K562 (cell line): ENCODE results near the gene KIF23. TPM values are rescaled to one million over a fixed set of nuclear protein-coding genes. Genes with fewer than 3 reads are reported as not detected.

Experiments used
- BRF1 ChIP-seq: IDR thresholded peaks from 3 replicates; pipeline ENCODE4 v1.6.1; 2011; ENCODE audit warnings: borderline replicate concordance, mild to moderate bottlenecking; ENCODE audit not compliant: insufficient read length; ENCODE audit errors: extremely low read depth
- CEBPB ChIP-seq: fragments of 450-650 bp; IDR thresholded peaks from 2 replicates; pipeline ENCODE4 v1.6.1; 2016; ENCODE audit warnings: missing genetic modification characterization, missing compliant biosample characterization
- CTBP1 ChIP-seq: fragments of 450-650 bp; IDR thresholded peaks from 2 replicates; pipeline ENCODE4 v1.6.1; 2016; ENCODE audit warnings: borderline replicate concordance
- GTF2A2 ChIP-seq: IDR thresholded peaks from 2 replicates; pipeline ENCODE4 v1.6.1; 2016; ENCODE audit warnings: mild to moderate bottlenecking, missing genetic modification characterization, missing compliant biosample characterization
- MEF2A ChIP-seq: IDR thresholded peaks from 2 replicates; pipeline ENCODE4 v1.6.1; 2011; ENCODE audit warnings: low read depth, mild to moderate bottlenecking, low read length, moderate library complexity; ENCODE audit not compliant: control insufficient read depth
- MEF2D ChIP-seq: conservative IDR thresholded peaks from 2 replicates; pipeline ENCODE4 v1.6.1; 2016; ENCODE audit warnings: low read depth, missing genetic modification characterization, missing compliant biosample characterization
- SMAD2 ChIP-seq: fragments of 150-350 bp; IDR thresholded peaks from 2 replicates; pipeline ENCODE4 v1.6.1; 2014; ENCODE audit warnings: low read depth, mild to moderate bottlenecking, low read length
- ZEB2 ChIP-seq: fragments of 450-650 bp; IDR thresholded peaks from 2 replicates; pipeline ENCODE4 v1.6.1; 2016
- ZMIZ1 ChIP-seq, 2 experiments: fragments of 150-350 bp in 1 of 2; IDR thresholded peaks; 2 replicates each; pipeline ENCODE4 v1.6.1; 2012 to 2016; ENCODE audit warnings: low read depth in 2 of 2, low read length in 2 of 2, mild to moderate bottlenecking in 1 of 2, moderate library complexity in 1 of 2
- ZNF24 ChIP-seq: fragments of 450-650 bp; IDR thresholded peaks from 2 replicates; pipeline ENCODE4 v1.6.1; 2016
- ZNF347 ChIP-seq: fragments of 450-650 bp; formaldehyde crosslinking; IDR thresholded peaks from 2 replicates; pipeline ENCODE4 v1.4.0; 2020; ENCODE audit warnings: low read depth, mild to moderate bottlenecking, moderate library complexity
- ZNF436 ChIP-seq: fragments of 250-450, 450-650 bp; sonication (Bioruptor Pico); formaldehyde crosslinking; IDR thresholded peaks from 2 replicates; pipeline ENCODE4 v1.7.0; 2020; ENCODE audit warnings: mild to moderate bottlenecking
- ZNF639 ChIP-seq, 2 experiments: fragments of 200-800 bp in 1 of 2; sonication (Bioruptor generic) in 1 of 2; sonication (generic) in 1 of 2; formaldehyde crosslinking in 1 of 2; IDR thresholded peaks in 1 of 2; conservative IDR thresholded peaks in 1 of 2; 2 replicates each; pipeline versions ENCODE4 v1.5.0 to v1.6.1; 2016 to 2020; ENCODE audit warnings: missing compliant biosample characterization in 1 of 2, missing genetic modification characterization in 1 of 2, missing genetic modification reagents in 1 of 2
- polyA plus RNA-seq, 8 experiments: library from polyadenylated mRNA; depleted of rRNA in 4 of 8; stranded (reverse) in 5 of 8; unstranded in 3 of 8; fragments of >200 nt; fragmentation: Nextera tagmentation in 2 of 8; fragmentation: Illumina TruSeq in 1 of 8; extraction: Ambion mirVana in 2 of 8; extraction: Trizol in 1 of 8; gene quantifications; 2 replicates each; pipeline versions ENCODE4 v1.2.1 to v1.2.3, GENCODE V29; 2011 to 2014; ENCODE audit warnings: inconsistent platforms in 1 of 8, missing spikeins in 1 of 8
- total RNA-seq, 7 experiments: library from RNA; depleted of rRNA in 6 of 7; stranded (reverse); fragments of >200 nt in 6 of 7; fragmentation: Illumina TruSeq in 2 of 7; extraction: Trizol in 2 of 7; gene quantifications; 2 replicates each; pipeline versions ENCODE4 v1.2.1 to v1.2.3, GENCODE V29; 2011 to 2021; ENCODE audit warnings: low replicate concordance in 1 of 7
- TF ChIP-seq, protein P1 (sequence below): sonication (generic); formaldehyde crosslinking; IDR thresholded peaks from 2 replicates; pipeline ENCODE4 v1.8.0; 2022; ENCODE audit warnings: mild to moderate bottlenecking, missing genetic modification reagents

The KIF23 gene
- total and polyA plus RNA-seq, 9 of the 15 experiments (the other 6 are each of a cell fraction or from before 2014, with no cell fraction given), result 29.4 to 58.2 (median 41.9) TPM

- TF ChIP-seq, protein P1, sequence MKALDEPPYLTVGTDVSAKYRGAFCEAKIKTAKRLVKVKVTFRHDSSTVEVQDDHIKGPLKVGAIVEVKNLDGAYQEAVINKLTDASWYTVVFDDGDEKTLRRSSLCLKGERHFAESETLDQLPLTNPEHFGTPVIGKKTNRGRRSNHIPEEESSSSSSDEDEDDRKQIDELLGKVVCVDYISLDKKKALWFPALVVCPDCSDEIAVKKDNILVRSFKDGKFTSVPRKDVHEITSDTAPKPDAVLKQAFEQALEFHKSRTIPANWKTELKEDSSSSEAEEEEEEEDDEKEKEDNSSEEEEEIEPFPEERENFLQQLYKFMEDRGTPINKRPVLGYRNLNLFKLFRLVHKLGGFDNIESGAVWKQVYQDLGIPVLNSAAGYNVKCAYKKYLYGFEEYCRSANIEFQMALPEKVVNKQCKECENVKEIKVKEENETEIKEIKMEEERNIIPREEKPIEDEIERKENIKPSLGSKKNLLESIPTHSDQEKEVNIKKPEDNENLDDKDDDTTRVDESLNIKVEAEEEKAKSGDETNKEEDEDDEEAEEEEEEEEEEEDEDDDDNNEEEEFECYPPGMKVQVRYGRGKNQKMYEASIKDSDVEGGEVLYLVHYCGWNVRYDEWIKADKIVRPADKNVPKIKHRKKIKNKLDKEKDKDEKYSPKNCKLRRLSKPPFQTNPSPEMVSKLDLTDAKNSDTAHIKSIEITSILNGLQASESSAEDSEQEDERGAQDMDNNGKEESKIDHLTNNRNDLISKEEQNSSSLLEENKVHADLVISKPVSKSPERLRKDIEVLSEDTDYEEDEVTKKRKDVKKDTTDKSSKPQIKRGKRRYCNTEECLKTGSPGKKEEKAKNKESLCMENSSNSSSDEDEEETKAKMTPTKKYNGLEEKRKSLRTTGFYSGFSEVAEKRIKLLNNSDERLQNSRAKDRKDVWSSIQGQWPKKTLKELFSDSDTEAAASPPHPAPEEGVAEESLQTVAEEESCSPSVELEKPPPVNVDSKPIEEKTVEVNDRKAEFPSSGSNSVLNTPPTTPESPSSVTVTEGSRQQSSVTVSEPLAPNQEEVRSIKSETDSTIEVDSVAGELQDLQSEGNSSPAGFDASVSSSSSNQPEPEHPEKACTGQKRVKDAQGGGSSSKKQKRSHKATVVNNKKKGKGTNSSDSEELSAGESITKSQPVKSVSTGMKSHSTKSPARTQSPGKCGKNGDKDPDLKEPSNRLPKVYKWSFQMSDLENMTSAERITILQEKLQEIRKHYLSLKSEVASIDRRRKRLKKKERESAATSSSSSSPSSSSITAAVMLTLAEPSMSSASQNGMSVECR (CRISPR knock-in tag), result no peak
- no peak for TF ChIP-seq ZNF24
- TF ChIP-seq GTF2A2 (tag), result no peak
- TF ChIP-seq CEBPB (tag), result peak; percentile 95
- TF ChIP-seq ZNF347 (CRISPR knock-in tag), result no peak
- no peak for TF ChIP-seq MEF2A
- no peak for TF ChIP-seq BRF1
- peak; percentile 64; the same call in 1 of the 2 replicates for TF ChIP-seq CTBP1
- TF ChIP-seq ZEB2, result no peak
- no peak for TF ChIP-seq MEF2D (tag)
- TF ChIP-seq ZNF436 (CRISPR knock-in tag), result no peak
- TF ChIP-seq ZMIZ1 (IDR thresholded peaks at IDR 0.05; ENCODE audit: low read depth in 2 of 2, low read length in 2 of 2), result no peak
- no peak for TF ChIP-seq ZNF639 (CRISPR knock-in tag; conservative IDR thresholded peaks at IDR 0.05 in 1 of 2, IDR thresholded peaks at IDR 0.05 in 1 of 2)
- TF ChIP-seq SMAD2, result no peak
These were observed 48.5 kb downstream of the KIF23 start (continued) for GRCh38 chr15:69462493-69463181.
